LNCAP (cell line): ENCODE measurements around the gene IRAK2.

Source experiments
- TF ChIP-seq, protein P1 (sequence below): fragments of 450-650 bp; IDR thresholded peaks from 2 replicates; pipeline ENCODE4 v1.5.1; 2017; ENCODE audit warnings: mild to moderate bottlenecking

The IRAK2 gene

DNA sequence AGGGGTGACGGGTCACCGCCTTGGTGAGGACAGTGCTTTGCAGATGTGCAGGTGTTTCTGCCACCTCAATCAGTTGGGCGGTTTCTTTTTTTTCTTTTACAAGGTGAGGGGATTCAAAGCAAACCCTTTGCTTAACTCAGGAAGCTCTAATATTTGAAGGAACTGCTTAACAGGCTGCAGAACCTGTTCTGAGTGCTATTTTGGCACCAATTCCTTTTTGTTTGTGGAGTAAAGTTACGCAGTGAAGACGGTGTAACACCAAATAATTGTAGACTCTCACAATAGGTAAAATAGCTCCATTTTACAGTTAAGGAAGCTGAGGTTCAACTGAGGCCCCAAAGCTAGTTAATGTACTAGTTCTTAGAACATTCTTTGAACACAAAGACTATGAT, 121.4 kb downstream of the IRAK2 start:
- TF ChIP-seq, protein P1, sequence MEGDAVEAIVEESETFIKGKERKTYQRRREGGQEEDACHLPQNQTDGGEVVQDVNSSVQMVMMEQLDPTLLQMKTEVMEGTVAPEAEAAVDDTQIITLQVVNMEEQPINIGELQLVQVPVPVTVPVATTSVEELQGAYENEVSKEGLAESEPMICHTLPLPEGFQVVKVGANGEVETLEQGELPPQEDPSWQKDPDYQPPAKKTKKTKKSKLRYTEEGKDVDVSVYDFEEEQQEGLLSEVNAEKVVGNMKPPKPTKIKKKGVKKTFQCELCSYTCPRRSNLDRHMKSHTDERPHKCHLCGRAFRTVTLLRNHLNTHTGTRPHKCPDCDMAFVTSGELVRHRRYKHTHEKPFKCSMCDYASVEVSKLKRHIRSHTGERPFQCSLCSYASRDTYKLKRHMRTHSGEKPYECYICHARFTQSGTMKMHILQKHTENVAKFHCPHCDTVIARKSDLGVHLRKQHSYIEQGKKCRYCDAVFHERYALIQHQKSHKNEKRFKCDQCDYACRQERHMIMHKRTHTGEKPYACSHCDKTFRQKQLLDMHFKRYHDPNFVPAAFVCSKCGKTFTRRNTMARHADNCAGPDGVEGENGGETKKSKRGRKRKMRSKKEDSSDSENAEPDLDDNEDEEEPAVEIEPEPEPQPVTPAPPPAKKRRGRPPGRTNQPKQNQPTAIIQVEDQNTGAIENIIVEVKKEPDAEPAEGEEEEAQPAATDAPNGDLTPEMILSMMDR, result no peak

DNA sequence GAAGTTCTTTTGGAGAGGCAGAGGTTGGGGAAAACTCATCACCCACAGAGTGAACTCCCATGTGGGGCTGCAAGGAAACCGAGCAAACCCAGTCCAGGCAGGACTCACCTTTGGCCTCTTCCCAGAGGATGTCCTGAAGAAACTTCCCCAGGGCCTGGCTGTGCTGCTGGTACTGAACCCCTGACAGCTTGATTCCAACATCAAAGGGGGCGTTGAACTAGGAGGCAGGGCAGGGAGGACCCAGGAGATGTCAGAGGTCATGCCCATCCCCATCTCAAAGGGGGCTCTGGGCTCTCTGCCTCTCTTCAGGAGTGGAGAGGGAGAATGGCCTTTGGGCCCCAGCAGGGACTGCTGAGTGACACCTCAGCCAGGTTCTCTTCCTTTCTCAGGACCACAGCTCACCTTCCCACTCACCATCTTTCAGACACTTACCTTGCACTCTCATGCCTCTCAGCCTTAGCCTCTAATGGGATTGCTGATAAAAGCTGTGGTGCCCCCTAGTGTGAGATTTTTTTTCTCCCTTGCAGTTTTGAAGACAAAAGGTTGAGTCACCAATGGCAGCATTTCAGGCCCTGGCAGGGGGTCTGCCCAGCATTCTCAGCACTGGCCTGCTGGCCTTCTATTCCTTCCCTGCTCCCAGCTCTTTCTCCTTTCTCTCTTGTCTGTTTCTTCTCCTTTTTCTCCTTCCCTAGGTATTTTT, 122.0 kb downstream of the IRAK2 start:
- TF ChIP-seq, protein P1, result no peak; the same call in 1 of the 2 replicates

DNA sequence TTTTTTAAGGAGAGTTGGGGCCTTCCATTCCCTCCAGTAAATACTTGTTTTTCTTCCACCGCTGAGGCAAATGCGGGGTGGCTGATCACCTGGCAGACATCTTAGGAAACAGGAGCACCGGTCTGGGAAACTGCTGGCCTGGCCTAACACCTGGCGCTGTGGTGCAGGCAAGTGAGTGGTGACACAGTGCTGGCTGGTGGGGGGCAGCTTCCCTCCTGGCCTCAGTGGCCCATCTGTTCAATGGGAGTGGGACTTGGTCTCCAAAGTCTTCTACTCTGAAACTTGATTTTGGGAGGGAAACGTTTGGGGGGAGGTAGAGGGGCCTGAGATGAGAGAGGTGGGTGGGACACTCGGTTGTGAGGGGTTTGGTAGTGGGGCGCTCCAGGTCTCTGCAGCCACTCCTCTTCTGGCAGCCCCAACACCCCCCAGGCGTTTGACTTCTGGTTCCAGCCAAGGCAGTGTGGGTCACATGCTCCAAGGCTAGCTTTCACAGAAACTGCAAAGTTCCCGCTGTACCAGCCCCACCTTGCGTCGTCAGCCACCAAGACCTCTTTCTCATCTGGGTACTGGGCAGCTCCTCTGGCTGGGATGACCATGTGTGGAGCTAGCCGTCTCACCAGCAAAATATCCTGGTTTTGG, 123.3 kb downstream of the IRAK2 start:
- TF ChIP-seq, protein P1, result no peak

DNA sequence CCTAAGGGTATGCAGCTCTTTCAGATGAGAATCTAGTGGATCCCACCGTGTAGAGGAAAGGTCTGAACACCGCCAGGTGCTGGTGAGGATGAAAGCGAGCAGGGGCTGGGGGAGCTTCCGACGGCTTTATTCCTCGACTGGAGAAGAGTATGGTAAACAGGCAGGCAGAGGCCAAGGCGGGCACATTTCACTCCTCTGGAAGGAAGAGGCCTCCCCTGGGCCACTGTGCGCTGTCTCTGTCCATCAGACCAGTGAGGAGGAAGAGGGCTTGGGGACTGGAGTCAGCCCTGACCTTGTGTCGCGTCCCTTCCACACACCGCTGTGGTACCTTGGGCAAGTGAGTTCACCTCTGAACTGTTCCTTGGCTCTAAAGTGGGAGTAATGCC, 123.8 kb downstream of the IRAK2 start:
- TF ChIP-seq, protein P1, result no peak

DNA sequence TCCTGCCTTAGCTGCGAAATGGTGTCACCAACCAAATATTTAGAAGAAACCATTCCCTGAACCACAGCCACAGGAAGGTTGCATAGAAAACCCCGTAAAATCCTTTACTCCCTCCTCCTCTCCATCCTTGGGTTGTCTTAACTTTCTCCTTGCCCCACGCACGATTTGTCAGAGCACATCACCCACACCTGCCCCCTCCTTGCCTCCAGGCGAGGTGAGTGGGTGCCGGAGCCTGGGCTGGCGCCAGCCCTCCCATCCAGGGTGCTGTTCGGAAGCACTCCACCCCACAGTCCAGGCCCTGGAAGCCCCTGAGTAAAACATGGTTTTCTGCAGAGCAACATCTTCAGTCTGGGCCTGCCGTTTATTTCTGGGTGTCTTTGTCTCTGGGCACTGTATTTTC, 124.4 kb downstream of the IRAK2 start:
- TF ChIP-seq, protein P1, result no peak

DNA sequence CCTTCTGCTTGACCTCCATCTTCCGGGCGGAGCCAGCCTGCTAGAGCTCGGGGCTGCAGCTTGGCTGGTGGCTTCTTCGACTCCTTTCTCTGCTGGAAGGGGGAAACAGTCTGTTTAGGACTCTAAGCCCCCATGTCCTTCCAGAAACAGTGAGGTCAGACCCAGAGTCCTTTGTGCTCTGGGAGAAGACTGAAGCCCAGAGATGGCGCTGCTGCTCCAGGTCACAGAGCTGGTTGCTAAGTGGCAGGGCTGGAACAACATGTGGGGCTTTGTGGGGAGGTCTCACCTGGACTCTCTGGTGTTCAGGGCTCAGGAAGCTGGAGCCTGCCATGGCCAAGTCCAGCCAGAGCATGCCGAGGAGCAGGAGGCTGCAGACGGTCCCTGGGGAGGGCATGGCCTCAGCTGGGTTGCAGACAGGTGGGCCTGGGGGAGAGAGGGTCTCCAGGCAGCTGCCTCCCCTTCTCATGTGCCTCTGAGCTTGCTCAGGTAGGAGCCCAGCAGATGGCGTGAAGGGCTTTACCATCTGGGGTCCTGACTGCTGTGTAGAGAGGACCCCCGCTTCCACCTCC, 125.2 kb downstream of the IRAK2 start:
- TF ChIP-seq, protein P1, result no peak

DNA sequence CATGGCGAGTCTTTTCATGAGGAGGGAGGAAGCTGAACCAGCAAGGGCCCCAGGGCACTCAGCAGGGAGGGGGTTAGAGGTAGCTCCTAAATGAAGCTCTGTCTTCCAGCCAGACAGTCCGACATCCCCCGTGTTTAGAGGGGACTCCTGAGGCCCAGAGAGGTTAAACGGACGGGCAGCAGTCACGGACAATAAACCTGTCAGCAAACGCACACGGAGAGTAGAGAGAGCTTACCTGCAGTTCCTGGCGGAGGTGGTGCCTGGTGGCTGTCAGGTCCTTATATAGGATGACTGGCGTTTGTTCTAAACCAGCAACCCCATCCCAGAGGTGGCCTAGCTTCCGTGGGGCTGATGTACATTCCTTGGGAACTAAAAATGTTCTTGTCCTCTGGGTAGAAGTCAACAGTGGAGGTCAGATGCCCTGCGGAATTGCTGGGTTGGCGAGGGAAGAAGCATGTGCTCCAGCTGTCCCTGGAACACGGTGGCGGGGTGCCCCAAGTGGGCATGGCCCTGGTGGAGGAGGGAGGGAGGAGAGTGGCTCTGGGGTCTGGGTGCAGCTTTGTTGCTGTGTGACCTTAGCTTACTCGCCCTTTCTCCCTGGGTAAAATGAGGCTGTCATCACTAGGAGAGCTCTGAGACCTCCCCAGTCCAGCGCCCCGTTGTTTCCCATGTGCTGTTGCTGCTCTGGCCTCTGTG, 125.9 kb downstream of the IRAK2 start:
- TF ChIP-seq, protein P1, result no peak
